SJSA1 (cell line): ENCODE data around the gene SENP5. TPM values are rescaled to one million over a fixed set of nuclear protein-coding genes. Genes with fewer than 3 reads are reported as not detected.
A peak's percentile ranks its signal among the peaks of the same experiment; 100 is the strongest.
"Not testable (repeated sequence)": the region's sequence is repeated elsewhere in the genome, so short reads cannot be mapped to it uniquely, and the experiment has no call there.

Experiments
- DNase-seq, 2 experiments: peaks; one replicate each; pipeline ENCODE4 v3.0.0-alpha.2; 2015 to 2020; ENCODE audit warnings: low spot score in 2 of 2, low read depth in 1 of 2
- H3K27ac ChIP-seq: fragments of 250-450 bp; sonication (Bioruptor Pico); 2 replicates; pipeline ENCODE4 v1.5.1; 2020; ENCODE audit warnings: mild to moderate bottlenecking, moderate library complexity
- H3K27me3 ChIP-seq: fragments of 250-450 bp; sonication (Bioruptor Pico); replicated peaks from 2 replicates; pipeline ENCODE4 v1.5.1; 2020; ENCODE audit warnings: mild to moderate bottlenecking, moderate library complexity
- H3K36me3 ChIP-seq: fragments of 250-450 bp; sonication (Bioruptor Pico); 2 replicates; pipeline ENCODE4 v1.5.1; 2020; ENCODE audit warnings: mild to moderate bottlenecking
- H3K4me1 ChIP-seq: fragments of 250-450 bp; sonication (Bioruptor Pico); replicated peaks from 2 replicates; pipeline ENCODE4 v1.6.1; 2021; ENCODE audit warnings: mild to moderate bottlenecking
- H3K4me3 ChIP-seq: fragments of 250-450 bp; sonication (Bioruptor Pico); 2 replicates; pipeline ENCODE4 v1.5.1; 2020; ENCODE audit warnings: mild to moderate bottlenecking
- H3K9me3 ChIP-seq: fragments of 250-450 bp; sonication (Bioruptor Pico); replicated peaks from 2 replicates; pipeline ENCODE4 v1.5.1; 2020; ENCODE audit warnings: mild to moderate bottlenecking
- total RNA-seq: library from RNA; depleted of rRNA; stranded (reverse); fragments of >200 nt; shearing (Covaris generic); gene quantifications from 2 replicates; pipeline ENCODE4 v1.2.3, GENCODE V29; 2014; rRNA removed

The SENP5 gene, protein sequence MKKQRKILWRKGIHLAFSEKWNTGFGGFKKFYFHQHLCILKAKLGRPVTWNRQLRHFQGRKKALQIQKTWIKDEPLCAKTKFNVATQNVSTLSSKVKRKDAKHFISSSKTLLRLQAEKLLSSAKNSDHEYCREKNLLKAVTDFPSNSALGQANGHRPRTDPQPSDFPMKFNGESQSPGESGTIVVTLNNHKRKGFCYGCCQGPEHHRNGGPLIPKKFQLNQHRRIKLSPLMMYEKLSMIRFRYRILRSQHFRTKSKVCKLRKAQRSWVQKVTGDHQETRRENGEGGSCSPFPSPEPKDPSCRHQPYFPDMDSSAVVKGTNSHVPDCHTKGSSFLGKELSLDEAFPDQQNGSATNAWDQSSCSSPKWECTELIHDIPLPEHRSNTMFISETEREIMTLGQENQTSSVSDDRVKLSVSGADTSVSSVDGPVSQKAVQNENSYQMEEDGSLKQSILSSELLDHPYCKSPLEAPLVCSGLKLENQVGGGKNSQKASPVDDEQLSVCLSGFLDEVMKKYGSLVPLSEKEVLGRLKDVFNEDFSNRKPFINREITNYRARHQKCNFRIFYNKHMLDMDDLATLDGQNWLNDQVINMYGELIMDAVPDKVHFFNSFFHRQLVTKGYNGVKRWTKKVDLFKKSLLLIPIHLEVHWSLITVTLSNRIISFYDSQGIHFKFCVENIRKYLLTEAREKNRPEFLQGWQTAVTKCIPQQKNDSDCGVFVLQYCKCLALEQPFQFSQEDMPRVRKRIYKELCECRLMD
- total RNA-seq = 35.6 and 43.0 TPM in 2 replicates

DNA sequence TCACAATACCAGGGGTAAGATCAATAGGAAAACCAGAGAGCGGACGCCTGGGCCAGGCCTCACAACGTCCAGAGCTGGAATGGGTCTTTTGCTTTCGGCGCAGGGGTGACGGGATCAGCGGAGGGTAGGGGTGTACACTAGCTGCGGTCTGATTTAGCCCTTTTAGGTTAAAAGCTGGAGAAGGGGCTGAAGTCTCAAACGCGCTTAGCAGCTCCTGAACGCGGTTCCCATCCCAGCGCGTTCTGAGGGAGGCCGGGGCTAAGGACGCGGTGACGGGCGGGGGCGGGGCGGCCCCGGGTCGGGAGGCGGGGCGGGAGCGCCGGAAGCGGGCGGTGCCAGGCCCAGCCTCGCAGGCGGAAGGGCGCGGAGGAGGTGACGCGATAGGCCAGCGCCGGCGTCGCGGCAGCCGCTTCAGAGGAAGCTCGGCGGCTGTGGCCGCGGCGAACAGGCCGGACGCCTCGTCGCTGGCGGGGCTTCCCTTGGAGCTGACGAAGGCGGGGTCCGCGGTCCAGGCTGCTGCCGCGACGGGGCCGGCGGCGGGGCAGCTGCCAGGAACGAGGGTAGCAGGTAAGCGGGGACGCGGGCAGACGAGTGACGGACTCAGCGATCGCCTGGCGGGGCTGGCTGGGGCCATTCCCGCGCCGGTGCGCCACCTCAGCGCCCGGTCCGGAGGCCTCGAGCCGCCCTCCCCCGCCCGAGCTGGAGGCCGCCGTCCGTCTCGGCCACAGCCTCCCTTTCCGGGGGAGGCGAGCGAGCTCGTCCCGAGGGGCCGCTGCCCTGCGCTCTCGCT, at the start of gene SENP5:
TSS of gene SENP5 (plus strand) at position 414 of the 790 bp plus-strand sequence. CDS start 17,262 bp downstream, outside the sequence.
- peak; percentile 79 to 86 for DNase-seq
- Histone ChIP-seq H3K27ac (peak within 1 kb of the TSS; percentile 79), H3K9me3 (no peaks in the 10 kb centered on the region), H3K4me1 (peaks cover 21% of the 10 kb centered on the region), H3K27me3 (no peaks in the 10 kb centered on the region), H3K4me3 (peak within 1 kb of the TSS; percentile 95), H3K36me3 (peaks cover 19% of the 10 kb centered on the region)

DNA sequence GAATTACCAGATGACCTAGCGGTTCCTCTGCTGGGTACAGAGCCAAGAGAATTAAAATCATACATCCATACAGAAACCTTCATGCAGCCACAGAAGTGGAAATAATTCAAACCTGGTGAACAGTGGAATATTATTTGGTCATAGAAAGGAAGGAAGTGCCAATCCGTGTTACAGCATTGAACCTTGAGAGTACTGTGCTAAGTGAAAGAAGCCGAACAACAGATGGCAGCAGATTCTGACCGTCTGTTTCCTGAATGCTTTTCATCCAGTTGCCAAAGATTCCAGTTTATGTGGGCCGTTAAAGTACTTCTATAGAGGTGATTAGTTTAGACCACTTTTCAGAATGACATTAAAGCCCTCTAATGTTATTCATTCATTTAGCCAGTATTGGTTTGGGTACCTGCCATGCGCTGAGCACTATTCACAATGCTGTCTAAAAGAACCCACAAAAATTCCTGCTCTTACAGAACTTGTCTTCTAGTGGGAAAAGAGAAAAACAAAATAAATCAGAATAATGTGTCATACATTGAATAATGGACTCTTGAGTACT, 45.8 kb upstream of the SENP5 start:
- Histone ChIP-seq H3K9me3 (no peaks in the 10 kb centered on the region), H3K27ac (no peak overlapping the region), H3K4me1 (no peaks in the 10 kb centered on the region), H3K4me3 (no peak overlapping the region), H3K27me3 (no peaks in the 10 kb centered on the region), H3K36me3 (peaks cover 49% of the 10 kb centered on the region)
- no peak for DNase-seq

DNA sequence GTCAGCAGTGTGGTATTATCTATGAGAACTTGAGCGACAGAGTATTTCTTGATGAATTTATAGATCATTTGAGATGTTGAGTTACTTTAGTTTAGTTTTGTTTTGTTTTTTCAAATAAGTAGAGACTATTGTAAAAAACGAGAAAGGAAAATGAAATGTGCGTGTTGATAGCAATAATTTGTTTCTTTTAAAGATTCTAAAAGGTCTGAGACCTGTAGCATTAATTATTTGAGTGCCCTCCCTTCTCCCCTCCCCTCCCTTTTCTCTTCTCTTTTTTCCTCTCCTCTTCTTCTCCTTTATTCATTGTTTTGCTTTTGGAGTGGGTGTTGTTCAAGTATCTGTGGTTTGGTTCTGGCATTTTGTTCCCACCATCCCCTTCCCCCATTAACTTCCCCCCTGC, 38.1 kb upstream of the SENP5 start:
- H3K4me1 ChIP-seq, H3K27me3 ChIP-seq, H3K9me3 ChIP-seq, H3K36me3 ChIP-seq, H3K27ac ChIP-seq, DNase-seq, H3K4me3 ChIP-seq: not testable (repeated sequence)

DNA sequence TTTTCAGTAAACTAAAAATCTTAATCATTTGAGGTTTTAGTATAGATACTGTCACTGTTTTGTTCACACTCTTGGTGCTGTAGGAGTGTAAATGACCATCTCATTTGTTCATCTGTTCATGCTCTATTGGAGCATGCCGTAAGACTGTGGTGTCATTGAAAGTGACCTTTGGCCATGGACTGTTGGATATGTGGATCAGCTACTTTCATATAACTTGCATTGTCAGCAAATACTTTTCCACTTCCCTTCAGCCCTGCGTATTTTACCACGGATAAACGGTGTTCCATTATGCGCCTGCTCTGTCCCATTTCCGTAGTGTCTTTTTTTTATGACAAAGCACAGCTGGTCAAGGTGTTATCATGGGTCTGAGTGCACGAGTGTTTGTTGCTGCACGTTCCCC, 32.6 kb upstream of the SENP5 start:
- H3K4me1 ChIP-seq = no peaks in the 10 kb centered on the region
- H3K27ac ChIP-seq = no peak overlapping the region
- H3K36me3 ChIP-seq = no peaks in the 10 kb centered on the region
- DNase-seq = no peak
- H3K4me3 ChIP-seq = no peak overlapping the region
- no peaks in the 10 kb centered on the region for H3K27me3 ChIP-seq
- no peaks in the 10 kb centered on the region for H3K9me3 ChIP-seq

DNA sequence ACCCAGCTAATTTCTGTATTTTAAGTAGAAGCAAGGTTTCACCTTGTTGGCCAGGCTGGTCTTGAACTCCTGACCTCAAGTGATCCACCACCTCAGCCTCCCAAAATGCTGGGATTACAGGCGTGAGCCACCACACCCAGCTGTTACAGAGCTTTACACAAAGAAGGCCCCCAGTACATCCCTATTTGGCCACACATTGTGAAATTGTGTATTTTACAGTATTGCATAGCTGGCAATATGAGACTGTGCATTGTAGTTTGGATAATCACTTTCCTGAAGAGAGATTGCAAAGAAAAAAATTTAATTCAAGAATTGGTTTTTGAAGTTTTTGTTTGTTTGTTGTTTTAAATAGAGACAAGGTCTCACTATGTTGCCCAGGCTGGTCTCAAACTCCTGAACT, 31.1 kb upstream of the SENP5 start:
- H3K4me1 ChIP-seq, H3K36me3 ChIP-seq, H3K9me3 ChIP-seq, DNase-seq, H3K27me3 ChIP-seq, H3K4me3 ChIP-seq, H3K27ac ChIP-seq: not testable (repeated sequence)

DNA sequence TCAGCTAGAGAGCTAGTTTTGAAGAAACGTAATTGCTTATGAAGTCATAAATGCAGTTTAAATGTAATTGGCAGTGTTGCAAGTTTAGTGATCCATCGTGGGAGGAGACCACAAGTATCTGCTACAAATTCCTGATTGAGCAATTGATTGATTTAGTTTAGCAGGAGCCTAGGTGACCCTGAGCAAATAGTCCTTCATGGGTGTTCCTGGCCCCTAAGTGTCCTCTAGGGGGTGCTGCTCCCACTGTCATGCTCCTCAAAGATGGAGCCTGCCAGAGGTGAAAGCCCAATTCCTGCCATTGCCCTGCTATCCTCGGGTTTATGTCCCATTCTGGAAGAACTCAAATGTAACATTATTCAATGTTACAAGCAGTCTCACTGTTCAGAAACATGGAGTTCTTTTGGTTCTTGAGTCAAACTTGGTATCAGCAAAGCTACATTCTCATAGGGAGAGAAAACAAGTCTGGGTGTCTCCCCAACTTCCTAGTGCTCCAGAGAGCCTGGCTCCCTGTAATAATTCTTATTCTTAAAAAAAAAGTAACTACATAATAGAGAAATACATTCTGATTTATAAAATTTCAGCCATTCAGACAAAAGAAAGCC, 29.8 kb upstream of the SENP5 start:
- Histone ChIP-seq H3K9me3 (no peaks in the 10 kb centered on the region), H3K27me3 (no peaks in the 10 kb centered on the region), H3K36me3 (no peaks in the 10 kb centered on the region), H3K4me1 (no peaks in the 10 kb centered on the region), H3K27ac (no peak overlapping the region), H3K4me3 (no peak overlapping the region)
- DNase-seq = peak; percentile 10 to 51

DNA sequence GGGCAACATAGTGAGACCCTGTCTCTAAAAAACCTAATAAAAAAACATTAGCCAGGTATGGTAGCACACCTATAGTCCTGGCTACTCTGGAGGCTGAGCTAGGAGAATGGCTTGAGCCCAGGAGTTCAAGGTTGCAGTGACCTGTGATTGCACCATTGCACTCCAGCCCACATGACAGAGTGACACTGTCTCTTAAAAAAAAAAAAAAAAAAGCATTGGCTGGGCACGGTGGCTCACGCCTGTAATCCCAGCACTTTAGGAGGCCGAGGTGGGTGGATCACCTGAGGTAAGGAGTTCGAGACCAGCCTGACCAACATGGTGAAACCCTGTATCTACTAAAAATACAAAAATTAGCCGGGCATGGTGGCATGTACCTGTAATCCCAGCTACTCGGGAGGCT, 28.4 kb upstream of the SENP5 start:
- not testable (repeated sequence) for H3K4me3 ChIP-seq, H3K36me3 ChIP-seq, H3K27me3 ChIP-seq, H3K4me1 ChIP-seq, DNase-seq, H3K9me3 ChIP-seq, H3K27ac ChIP-seq

DNA sequence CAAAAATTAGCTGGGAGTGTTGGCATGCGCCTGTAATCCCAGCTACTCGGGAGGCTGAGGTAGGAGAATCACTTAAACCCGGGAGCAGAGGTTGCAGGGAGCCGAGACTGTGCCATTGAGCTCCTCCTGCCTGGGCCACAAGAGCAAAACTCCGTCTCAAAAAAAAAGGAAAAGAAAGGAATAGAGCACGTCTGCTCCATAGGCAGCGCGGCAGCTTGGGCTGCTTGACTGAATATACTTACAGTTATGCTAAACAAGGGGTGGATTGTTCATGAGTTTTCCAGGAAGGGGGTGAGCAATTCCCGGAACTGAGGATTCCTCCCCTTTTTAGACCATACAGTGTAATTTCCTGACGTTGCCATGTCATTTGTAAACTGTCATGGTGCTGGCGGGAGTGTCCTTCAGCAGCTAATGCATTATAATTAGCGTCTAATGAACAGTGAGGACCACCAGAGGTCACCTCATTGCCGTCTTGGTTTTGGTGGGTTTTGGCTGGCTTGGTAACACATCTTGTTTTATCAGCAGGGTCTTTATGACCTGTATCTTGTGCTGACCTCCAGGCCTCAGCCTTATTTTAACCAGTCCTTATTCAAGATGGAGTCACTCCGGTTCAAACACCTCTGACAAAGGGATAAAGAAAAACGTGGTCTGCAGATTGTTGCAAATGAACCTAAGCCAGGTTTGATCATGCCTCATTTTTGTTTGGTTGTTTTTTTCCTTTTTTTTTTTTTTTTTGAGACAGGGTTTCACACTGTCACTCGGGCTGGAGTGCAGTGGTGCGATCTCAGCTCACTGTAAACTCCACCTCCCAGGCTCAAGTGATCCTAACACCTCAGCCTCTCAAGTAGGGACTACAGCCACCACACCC, 24.9 kb upstream of the SENP5 start:
- no peak overlapping the region for H3K27ac ChIP-seq
- DNase-seq = no peak
- H3K9me3 ChIP-seq = no peaks in the 10 kb centered on the region
- H3K36me3 ChIP-seq = no peaks in the 10 kb centered on the region
- no peak overlapping the region for H3K4me3 ChIP-seq
- H3K27me3 ChIP-seq = no peaks in the 10 kb centered on the region
- H3K4me1 ChIP-seq = no peaks in the 10 kb centered on the region

DNA sequence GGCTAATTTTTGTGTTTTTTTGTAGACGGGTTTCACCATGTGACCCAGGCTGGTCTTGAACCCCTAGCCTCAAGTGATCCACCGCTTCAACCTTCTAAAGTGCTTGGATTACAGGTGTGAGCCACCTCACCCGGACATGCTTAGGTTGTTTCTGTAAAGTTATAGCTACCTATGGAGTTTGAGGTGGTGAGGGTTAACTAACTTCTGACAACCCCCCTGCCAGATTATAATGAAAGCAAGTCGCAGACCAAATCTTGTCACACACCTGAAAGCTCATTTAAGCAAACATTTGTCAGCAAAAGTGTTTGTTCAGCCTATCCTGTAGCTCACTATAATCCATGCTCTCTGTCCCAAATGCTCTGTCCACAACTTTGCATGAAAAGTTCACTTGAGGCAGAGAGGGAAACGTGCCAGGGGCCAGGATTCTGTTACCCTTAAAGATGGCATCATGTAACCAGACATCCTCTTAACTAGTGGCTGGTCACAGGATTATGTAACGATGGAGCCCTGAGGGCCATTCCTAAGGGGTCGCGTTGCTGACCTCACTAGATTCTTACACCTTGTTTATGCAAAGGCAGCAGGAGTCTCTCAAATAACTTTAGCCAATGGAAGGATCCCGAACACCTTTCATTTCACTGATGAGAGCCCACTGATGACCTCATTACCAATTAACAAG, 24.1 kb upstream of the SENP5 start:
- Histone ChIP-seq H3K4me3 (no peak overlapping the region), H3K27ac (no peak overlapping the region), H3K36me3 (no peaks in the 10 kb centered on the region), H3K27me3 (no peaks in the 10 kb centered on the region), H3K9me3 (no peaks in the 10 kb centered on the region), H3K4me1 (no peaks in the 10 kb centered on the region)
- DNase-seq = no peak

DNA sequence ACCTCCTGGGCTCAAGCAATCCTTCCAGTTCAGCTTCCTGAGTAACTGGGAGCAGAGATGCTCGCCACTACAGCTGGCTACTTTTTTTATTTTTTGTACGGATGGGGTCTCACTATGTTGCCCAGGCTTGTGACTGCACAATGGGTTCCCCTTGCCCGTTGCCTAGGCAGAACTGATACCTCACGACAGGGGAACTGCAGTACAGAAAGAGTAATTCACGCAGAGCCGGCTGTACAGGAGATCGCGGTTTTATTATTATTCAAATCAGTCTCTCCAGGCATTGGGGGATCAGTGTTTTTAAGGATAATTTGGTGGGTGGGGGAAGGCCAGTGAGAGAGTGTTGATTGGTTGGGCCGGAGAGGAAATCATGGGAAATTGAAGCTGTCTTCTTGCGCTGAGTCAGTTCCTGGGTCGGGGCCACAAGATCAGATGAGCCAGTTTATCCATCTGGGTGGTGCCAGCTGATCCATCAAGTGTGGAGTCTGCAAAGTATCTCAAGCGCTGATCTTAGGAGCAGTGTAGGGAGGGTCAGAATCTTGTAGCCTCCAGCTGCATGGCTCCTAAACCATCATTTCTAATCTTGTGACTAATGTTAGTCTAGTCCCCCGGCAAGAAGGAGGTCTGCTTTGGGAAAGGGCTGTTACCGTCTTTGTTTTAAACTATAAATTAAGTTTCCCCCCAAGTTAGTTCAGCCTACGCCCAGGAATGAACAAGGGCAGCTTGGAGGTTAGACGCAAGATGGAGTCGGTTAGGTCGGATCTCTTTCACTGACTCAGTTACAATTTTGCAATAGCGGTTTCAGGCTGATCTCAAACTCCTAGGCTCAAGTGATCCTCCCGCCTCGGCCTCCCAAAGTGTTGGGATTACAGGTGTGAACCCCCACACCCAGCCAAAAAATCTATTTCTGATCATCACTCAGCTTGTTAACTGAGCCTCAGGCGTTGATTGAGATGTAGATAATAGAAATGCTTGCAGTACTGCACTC, 23.2 kb upstream of the SENP5 start:
- H3K27ac ChIP-seq, H3K36me3 ChIP-seq, H3K4me1 ChIP-seq, H3K9me3 ChIP-seq, DNase-seq, H3K27me3 ChIP-seq, H3K4me3 ChIP-seq: not testable (repeated sequence)

DNA sequence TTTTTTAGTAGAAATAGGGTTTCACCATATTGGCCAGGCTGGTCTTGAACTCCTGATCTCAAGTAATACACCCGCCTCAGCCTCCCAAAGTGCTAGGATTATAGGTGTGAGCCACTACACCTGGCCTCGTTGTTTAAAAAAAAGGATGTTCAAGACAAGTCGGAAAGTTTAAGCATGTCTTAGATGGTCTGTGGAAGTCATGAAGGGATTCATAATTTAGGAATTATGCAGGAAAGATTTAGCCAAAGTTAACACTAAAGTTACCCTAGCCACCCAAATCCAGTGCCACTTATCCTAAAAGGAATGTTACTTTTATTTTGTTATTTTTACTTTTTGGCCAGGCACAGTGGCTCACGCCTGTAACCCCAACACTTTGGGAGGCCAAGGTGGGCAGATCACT, 19.3 kb upstream of the SENP5 start:
- H3K27me3 ChIP-seq, H3K4me3 ChIP-seq, DNase-seq, H3K9me3 ChIP-seq, H3K27ac ChIP-seq, H3K4me1 ChIP-seq, H3K36me3 ChIP-seq: not testable (repeated sequence)
